B cell (primary cell): ENCODE measurements around the gene HLA-A.

Experiments used
- EZH2 ChIP-seq: IDR thresholded peaks from 2 replicates; pipeline ENCODE4 v1.6.1; 2012; ENCODE audit warnings: borderline replicate concordance, low read depth, mild to moderate bottlenecking, moderate library complexity, low read length; ENCODE audit not compliant: insufficient read depth, poor library complexity, severe bottlenecking
- TF ChIP-seq, protein P1 (sequence below): fragments of 200-600 bp; IDR thresholded peaks from one replicate; pipeline ENCODE4 v1.8.0; 2022; ENCODE audit warnings: antibody characterized with exemption, mild to moderate bottlenecking

DNA sequence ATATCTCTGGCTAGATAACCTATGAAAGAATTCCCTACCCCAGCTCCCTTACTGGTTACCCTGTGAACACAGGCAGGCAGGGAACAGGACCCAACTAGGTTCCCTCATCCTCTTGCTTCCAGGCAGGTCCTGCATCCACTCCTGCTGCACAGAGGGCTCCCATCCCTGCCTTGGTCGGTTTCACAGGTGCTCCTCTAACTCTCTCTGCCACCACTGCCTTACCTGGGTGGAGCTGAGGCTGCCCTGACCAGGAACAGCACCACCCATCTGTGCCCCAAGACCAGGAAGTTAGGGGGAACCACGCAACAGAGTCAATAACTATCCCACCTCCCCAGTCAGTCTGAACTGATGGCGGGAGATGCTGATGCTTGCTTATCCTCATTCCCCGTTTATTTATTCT lies 37.0 kb upstream of the HLA-A start:
- no peak for TF ChIP-seq EZH2
- TF ChIP-seq, protein P1, sequence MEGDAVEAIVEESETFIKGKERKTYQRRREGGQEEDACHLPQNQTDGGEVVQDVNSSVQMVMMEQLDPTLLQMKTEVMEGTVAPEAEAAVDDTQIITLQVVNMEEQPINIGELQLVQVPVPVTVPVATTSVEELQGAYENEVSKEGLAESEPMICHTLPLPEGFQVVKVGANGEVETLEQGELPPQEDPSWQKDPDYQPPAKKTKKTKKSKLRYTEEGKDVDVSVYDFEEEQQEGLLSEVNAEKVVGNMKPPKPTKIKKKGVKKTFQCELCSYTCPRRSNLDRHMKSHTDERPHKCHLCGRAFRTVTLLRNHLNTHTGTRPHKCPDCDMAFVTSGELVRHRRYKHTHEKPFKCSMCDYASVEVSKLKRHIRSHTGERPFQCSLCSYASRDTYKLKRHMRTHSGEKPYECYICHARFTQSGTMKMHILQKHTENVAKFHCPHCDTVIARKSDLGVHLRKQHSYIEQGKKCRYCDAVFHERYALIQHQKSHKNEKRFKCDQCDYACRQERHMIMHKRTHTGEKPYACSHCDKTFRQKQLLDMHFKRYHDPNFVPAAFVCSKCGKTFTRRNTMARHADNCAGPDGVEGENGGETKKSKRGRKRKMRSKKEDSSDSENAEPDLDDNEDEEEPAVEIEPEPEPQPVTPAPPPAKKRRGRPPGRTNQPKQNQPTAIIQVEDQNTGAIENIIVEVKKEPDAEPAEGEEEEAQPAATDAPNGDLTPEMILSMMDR, result no peak
